GM21528 (cell line): ENCODE results near the gene DAB2IP.
"Not testable (repeated sequence)": the region's sequence is repeated elsewhere in the genome, so short reads cannot be mapped to it uniquely, and the experiment has no call there.

Experiments
- ATAC-seq: cut with Tn5 transposase; IDR thresholded peaks from one replicate; pipeline ENCODE4 v1.9.1; 2021; ENCODE audit warnings: mild to moderate bottlenecking, moderate library complexity; ENCODE audit not compliant: unreplicated experiment, low FRiP score

Gene DAB2IP

GRCh38 chr9:121641224-121641611 lies 10.2 kb upstream of the DAB2IP start:
- ATAC-seq = no peak

GRCh38 chr9:121642758-121643157 lies 8.7 kb upstream of the DAB2IP start:
- no peak for ATAC-seq

- no peak for ATAC-seq
Observed at GRCh38 chr9:121643473-121643872, 8.0 kb upstream of the DAB2IP start.

GRCh38 chr9:121644040-121644439 lies 7.4 kb upstream of the DAB2IP start:
- not testable (repeated sequence) for ATAC-seq

GRCh38 chr9:121645003-121645402 lies 6.4 kb upstream of the DAB2IP start:
- no peak for ATAC-seq

GRCh38 chr9:121645853-121646807 lies 5.3 kb upstream of the DAB2IP start:
- no peak for ATAC-seq

GRCh38 chr9:121646992-121647391 lies 4.4 kb upstream of the DAB2IP start:
- no peak for ATAC-seq

GRCh38 chr9:121648172-121648571 lies 3.3 kb upstream of the DAB2IP start:
- ATAC-seq = no peak

- ATAC-seq = no peak
Observed at GRCh38 chr9:121648799-121649198, 2.6 kb upstream of the DAB2IP start.

- ATAC-seq = no peak
Observed at GRCh38 chr9:121649476-121650216, 1.8 kb upstream of the DAB2IP start.

GRCh38 chr9:121650217-121651007 lies 1.0 kb upstream of the DAB2IP start:
- no peak for ATAC-seq

GRCh38 chr9:121651008-121651294 lies 483 bp upstream of the DAB2IP start:
- no peak for ATAC-seq

GRCh38 chr9:121652021-121652837 lies 795 bp downstream of the DAB2IP start:
- no peak for ATAC-seq

- no peak for ATAC-seq
Observed at GRCh38 chr9:121652838-121653231, 1.4 kb downstream of the DAB2IP start.

GRCh38 chr9:121654499-121655140 lies 3.2 kb downstream of the DAB2IP start:
- no peak for ATAC-seq

- ATAC-seq = no peak
Observed at GRCh38 chr9:121655231-121655755, 3.9 kb downstream of the DAB2IP start.

- no peak for ATAC-seq
Observed at GRCh38 chr9:121656941-121657470, 5.6 kb downstream of the DAB2IP start.

GRCh38 chr9:121658166-121658565 lies 6.7 kb downstream of the DAB2IP start:
- ATAC-seq = no peak

GRCh38 chr9:121658591-121658990 lies 7.2 kb downstream of the DAB2IP start:
- no peak for ATAC-seq
